HepG2 (cell line): Measurements from ENCODE around the gene CDC42EP5. TPM values are rescaled to one million over a fixed set of nuclear protein-coding genes. Genes with fewer than 3 reads are reported as not detected.

Experiments
- BORCS8-MEF2B ChIP-seq: sonication (generic); formaldehyde crosslinking; IDR thresholded peaks from 2 replicates; pipeline ENCODE4 v1.8.0; 2022; ENCODE audit warnings: mild to moderate bottlenecking, missing genetic modification reagents
- ISL2 ChIP-seq: sonication (generic); formaldehyde crosslinking; IDR thresholded peaks from 2 replicates; pipeline ENCODE4 v1.5.0; 2020; ENCODE audit warnings: missing genetic modification reagents
- MYC ChIP-seq: sonication (generic); formaldehyde crosslinking; IDR thresholded peaks from 2 replicates; pipeline ENCODE4 v1.9.0; 2021; ENCODE audit warnings: missing genetic modification reagents, borderline replicate concordance
- NFYC ChIP-seq: IDR thresholded peaks from 2 replicates; pipeline ENCODE4 v1.6.1; 2016; ENCODE audit warnings: missing genetic modification reagents, missing compliant biosample characterization
- SALL1 ChIP-seq: sonication (generic); formaldehyde crosslinking; IDR thresholded peaks from 2 replicates; pipeline ENCODE4 v1.8.0; 2022; ENCODE audit warnings: mild to moderate bottlenecking, missing genetic modification reagents
- SAP130 ChIP-seq: IDR thresholded peaks from 2 replicates; pipeline ENCODE4 v1.6.1; 2016; ENCODE audit warnings: low read depth
- STAG1 ChIP-seq: sonication (generic); formaldehyde crosslinking; IDR thresholded peaks from 2 replicates; pipeline ENCODE4 v1.4.0; 2020; ENCODE audit warnings: missing genetic modification reagents
- TSC22D2 ChIP-seq: sonication (generic); formaldehyde crosslinking; IDR thresholded peaks from 2 replicates; pipeline ENCODE4 v1.5.1; 2020; ENCODE audit warnings: missing genetic modification reagents, mild to moderate bottlenecking, borderline replicate concordance
- ZNF382 ChIP-seq: sonication (generic); formaldehyde crosslinking; IDR thresholded peaks from 2 replicates; pipeline ENCODE4 v1.5.0; 2020; ENCODE audit warnings: missing genetic modification reagents, mild to moderate bottlenecking, borderline replicate concordance
- ZNF569 ChIP-seq: sonication (generic); formaldehyde crosslinking; IDR thresholded peaks from 2 replicates; pipeline ENCODE4 v1.5.0; 2020; ENCODE audit warnings: mild to moderate bottlenecking, missing genetic modification reagents, moderate library complexity, borderline replicate concordance
- ZNF678 ChIP-seq: sonication (generic); formaldehyde crosslinking; IDR thresholded peaks from 2 replicates; pipeline ENCODE4 v1.4.0; 2020; ENCODE audit warnings: mild to moderate bottlenecking, missing genetic modification reagents
- polyA plus RNA-seq, 8 experiments: library from polyadenylated mRNA; depleted of rRNA in 3 of 8; stranded (reverse) in 7 of 8; unstranded in 1 of 8; fragments of >200 nt; fragmentation: Illumina TruSeq in 4 of 8; extraction: Trizol in 4 of 8; gene quantifications; 2 replicates each; pipeline versions ENCODE4 v1.2.1 to v1.2.3, GENCODE V29; 2011 to 2016; ENCODE audit warnings: low read depth in 4 of 8, missing spikeins in 1 of 8, mixed read lengths in 1 of 8; ENCODE audit not compliant: insufficient read depth in 1 of 8
- total RNA-seq, 5 experiments: library from RNA; depleted of rRNA; stranded (reverse); fragments of >200 nt; fragmentation: Illumina TruSeq; extraction: Trizol; gene quantifications; 2 replicates each; pipeline ENCODE4 v1.2.3, GENCODE V29; 2016; ENCODE audit warnings: low read depth in 1 of 5
- TF ChIP-seq, protein P1 (sequence below): sonication (generic); formaldehyde crosslinking; IDR thresholded peaks from 2 replicates; pipeline ENCODE4 v1.4.0; 2020; ENCODE audit warnings: missing genetic modification reagents, borderline replicate concordance
- TF ChIP-seq, protein P2 (sequence below): IDR thresholded peaks from 2 replicates; pipeline ENCODE4 v1.6.1; 2018; ENCODE audit warnings: missing genetic modification reagents, mild to moderate bottlenecking, missing compliant biosample characterization
- TF ChIP-seq, protein P3 (sequence below): sonication (generic); formaldehyde crosslinking; IDR thresholded peaks from 2 replicates; pipeline ENCODE4 v1.9.0; 2021; ENCODE audit warnings: missing genetic modification reagents, mild to moderate bottlenecking, borderline replicate concordance
- TF ChIP-seq, protein P4 (sequence below): sonication (generic); formaldehyde crosslinking; IDR thresholded peaks from 2 replicates; pipeline ENCODE4 v1.8.0; 2022; ENCODE audit warnings: missing genetic modification reagents, mild to moderate bottlenecking, inconsistent platforms, borderline replicate concordance
- TF ChIP-seq, protein P5 (sequence below): IDR thresholded peaks from 2 replicates; pipeline ENCODE4 v1.6.1; 2018; ENCODE audit warnings: missing genetic modification reagents
- TF ChIP-seq, protein P6 (sequence below): sonication (generic); formaldehyde crosslinking; conservative IDR thresholded peaks from 2 replicates; pipeline ENCODE4 v1.8.0; 2022; ENCODE audit warnings: missing genetic modification reagents

The CDC42EP5 gene
- total and polyA plus RNA-seq, 2 of the 13 experiments (the other 11 are each of a cell fraction or from before 2014, with no cell fraction given) = 0.41 to 1.6 TPM

DNA sequence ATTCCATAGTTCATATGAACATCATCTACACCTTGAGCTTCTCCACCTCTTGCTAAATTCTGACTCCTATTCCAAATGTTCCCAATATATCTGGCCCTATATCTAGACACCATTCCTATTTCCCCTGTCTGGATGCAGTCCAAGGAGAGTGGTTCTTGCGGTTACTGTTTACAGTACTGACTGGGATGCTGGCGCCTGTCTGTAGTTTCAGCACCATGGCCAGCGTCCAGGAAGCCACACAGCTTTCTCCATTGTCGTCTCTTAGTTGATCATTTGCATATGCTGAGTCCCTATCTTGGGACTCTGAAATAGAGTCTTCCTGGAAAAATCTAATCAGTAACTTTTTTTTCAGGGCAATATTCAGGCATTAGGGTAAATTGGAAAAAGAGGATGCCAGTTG is 44.4 kb upstream of the CDC42EP5 start (continued):
- TF ChIP-seq, protein P1, sequence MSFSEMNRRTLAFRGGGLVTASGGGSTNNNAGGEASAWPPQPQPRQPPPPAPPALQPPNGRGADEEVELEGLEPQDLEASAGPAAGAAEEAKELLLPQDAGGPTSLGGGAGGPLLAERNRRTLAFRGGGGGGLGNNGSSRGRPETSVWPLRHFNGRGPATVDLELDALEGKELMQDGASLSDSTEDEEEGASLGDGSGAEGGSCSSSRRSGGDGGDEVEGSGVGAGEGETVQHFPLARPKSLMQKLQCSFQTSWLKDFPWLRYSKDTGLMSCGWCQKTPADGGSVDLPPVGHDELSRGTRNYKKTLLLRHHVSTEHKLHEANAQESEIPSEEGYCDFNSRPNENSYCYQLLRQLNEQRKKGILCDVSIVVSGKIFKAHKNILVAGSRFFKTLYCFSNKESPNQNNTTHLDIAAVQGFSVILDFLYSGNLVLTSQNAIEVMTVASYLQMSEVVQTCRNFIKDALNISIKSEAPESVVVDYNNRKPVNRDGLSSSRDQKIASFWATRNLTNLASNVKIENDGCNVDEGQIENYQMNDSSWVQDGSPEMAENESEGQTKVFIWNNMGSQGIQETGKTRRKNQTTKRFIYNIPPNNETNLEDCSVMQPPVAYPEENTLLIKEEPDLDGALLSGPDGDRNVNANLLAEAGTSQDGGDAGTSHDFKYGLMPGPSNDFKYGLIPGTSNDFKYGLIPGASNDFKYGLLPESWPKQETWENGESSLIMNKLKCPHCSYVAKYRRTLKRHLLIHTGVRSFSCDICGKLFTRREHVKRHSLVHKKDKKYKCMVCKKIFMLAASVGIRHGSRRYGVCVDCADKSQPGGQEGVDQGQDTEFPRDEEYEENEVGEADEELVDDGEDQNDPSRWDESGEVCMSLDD (CRISPR knock-in tag) = no peak
- TF ChIP-seq NFYC (CRISPR knock-in tag) (no peak), TSC22D2 (CRISPR knock-in tag) (peak; percentile 79; the same call in 1 of the 2 replicates), ZNF678 (CRISPR knock-in tag) (no peak), SALL1 (CRISPR knock-in tag) (0 out of 2 replicates have a peak, but pooled peaks have one; percentile 43), ZNF382 (CRISPR knock-in tag) (no peak), ZNF569 (CRISPR knock-in tag) (no peak), BORCS8-MEF2B (peak; percentile 43; the same call in 1 of the 2 replicates), MYC (CRISPR knock-in tag) (no peak), STAG1 (CRISPR knock-in tag) (no peak), SAP130 (CRISPR knock-in tag) (peak; percentile 74), ISL2 (CRISPR knock-in tag) (no peak)
- TF ChIP-seq, protein P2, sequence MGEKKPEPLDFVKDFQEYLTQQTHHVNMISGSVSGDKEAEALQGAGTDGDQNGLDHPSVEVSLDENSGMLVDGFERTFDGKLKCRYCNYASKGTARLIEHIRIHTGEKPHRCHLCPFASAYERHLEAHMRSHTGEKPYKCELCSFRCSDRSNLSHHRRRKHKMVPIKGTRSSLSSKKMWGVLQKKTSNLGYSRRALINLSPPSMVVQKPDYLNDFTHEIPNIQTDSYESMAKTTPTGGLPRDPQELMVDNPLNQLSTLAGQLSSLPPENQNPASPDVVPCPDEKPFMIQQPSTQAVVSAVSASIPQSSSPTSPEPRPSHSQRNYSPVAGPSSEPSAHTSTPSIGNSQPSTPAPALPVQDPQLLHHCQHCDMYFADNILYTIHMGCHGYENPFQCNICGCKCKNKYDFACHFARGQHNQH (CRISPR knock-in tag) = no peak
- TF ChIP-seq, protein P3, sequence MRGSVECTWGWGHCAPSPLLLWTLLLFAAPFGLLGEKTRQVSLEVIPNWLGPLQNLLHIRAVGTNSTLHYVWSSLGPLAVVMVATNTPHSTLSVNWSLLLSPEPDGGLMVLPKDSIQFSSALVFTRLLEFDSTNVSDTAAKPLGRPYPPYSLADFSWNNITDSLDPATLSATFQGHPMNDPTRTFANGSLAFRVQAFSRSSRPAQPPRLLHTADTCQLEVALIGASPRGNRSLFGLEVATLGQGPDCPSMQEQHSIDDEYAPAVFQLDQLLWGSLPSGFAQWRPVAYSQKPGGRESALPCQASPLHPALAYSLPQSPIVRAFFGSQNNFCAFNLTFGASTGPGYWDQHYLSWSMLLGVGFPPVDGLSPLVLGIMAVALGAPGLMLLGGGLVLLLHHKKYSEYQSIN = no peak
- TF ChIP-seq, protein P4, sequence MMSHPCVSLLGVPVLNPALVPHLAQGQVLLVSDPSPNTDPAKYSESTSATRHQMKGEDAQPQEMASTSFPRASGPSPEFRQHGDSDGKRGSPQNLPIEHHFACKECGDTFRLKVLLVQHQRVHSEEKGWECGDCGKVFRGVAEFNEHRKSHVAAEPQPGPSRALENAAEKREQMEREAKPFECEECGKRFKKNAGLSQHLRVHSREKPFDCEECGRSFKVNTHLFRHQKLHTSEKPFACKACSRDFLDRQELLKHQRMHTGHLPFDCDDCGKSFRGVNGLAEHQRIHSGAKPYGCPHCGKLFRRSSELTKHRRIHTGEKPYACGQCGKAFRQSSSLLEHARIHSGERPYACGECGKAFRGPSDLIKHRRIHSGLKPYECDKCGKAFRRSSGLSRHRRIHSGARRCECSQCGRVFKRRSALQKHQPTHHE = no peak
- TF ChIP-seq, protein P5, sequence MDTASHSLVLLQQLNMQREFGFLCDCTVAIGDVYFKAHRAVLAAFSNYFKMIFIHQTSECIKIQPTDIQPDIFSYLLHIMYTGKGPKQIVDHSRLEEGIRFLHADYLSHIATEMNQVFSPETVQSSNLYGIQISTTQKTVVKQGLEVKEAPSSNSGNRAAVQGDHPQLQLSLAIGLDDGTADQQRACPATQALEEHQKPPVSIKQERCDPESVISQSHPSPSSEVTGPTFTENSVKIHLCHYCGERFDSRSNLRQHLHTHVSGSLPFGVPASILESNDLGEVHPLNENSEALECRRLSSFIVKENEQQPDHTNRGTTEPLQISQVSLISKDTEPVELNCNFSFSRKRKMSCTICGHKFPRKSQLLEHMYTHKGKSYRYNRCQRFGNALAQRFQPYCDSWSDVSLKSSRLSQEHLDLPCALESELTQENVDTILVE (CRISPR knock-in tag) = 0 out of 2 replicates have a peak, but pooled peaks have one; percentile 63
- TF ChIP-seq, protein P6, sequence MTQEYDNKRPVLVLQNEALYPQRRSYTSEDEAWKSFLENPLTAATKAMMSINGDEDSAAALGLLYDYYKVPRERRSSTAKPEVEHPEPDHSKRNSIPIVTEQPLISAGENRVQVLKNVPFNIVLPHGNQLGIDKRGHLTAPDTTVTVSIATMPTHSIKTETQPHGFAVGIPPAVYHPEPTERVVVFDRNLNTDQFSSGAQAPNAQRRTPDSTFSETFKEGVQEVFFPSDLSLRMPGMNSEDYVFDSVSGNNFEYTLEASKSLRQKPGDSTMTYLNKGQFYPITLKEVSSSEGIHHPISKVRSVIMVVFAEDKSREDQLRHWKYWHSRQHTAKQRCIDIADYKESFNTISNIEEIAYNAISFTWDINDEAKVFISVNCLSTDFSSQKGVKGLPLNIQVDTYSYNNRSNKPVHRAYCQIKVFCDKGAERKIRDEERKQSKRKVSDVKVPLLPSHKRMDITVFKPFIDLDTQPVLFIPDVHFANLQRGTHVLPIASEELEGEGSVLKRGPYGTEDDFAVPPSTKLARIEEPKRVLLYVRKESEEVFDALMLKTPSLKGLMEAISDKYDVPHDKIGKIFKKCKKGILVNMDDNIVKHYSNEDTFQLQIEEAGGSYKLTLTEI = no peak
